Midbrain (tissue), 1 donor: ENCODE measurements around the gene NBAS.

Experiments used
- DNase-seq: peaks from one replicate; lab custom pipeline; 2025; lab: John Stamatoyannopoulos, UW

NBAS gene

GRCh38 chr2:15303874-15304273 lies 257.3 kb downstream of the NBAS start:
- DNase-seq: no peak

DNA sequence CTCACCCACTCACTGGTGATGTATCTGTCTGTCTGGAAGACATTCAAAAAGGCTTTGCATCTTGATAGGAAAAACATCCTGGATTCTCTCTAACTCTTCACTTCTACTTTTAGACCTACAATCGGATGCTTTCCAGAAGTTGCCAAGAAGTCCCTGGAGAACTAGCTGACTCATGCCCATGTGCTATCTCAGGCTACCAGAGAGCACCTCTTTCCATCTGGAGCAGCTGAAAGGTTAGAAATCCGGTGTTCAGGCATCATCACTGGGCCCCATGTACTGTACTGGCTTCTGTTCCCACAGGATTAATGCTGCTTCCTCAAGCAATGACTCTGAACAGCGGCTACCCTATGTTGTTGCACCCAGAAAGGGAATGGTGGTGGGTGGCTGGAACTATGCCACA lies 259.0 kb downstream of the NBAS start:
- no peak for DNase-seq

GRCh38 chr2:15300624-15301573 lies 260.2 kb downstream of the NBAS start:
- DNase-seq: no peak

GRCh38 chr2:15299904-15300520 lies 261.1 kb downstream of the NBAS start:
- no peak for DNase-seq

DNA sequence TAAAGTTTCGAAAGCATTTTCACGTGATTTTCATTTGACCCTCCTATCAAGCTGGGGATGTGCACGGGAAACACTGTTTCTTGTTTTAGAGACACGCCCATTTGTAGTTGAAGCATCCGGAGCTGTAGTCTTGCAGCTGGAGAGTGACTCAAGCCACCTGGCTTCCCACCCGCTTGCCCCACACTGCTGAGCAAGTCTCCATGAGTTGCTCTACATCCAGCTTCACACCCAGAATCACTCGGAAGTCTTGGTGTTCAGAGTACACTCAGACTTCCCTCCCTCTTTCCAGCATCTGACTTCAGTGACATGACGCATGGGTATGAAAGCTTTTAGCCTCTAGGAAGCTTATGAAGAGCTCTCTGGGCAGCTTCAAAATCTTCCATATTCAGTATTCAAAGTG lies 262.4 kb downstream of the NBAS start:
- DNase-seq: no peak

- no peak for DNase-seq
Measured at GRCh38 chr2:15293262-15293937, 267.7 kb downstream of the NBAS start.

- DNase-seq: no peak
Measured at GRCh38 chr2:15287447-15288184, 273.5 kb downstream of the NBAS start.

DNA sequence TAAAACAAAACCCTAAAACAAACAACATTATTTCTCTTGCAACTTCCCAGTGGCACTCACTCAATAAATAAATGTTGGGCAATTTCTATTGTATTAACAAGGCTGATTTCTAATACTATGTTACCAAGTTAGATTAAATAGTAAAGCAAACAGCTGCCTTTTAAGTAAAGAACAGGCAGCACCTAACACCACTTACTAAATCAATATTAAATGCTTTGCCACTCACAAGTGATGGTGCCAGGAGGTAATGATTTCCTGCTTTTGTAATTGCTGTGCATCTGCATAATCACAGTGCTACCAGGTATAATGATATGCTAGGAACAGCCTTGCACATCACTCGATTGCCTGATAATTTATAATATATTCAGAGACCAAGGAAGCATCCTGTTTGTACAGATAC lies 276.5 kb downstream of the NBAS start:
- no peak for DNase-seq

DNA sequence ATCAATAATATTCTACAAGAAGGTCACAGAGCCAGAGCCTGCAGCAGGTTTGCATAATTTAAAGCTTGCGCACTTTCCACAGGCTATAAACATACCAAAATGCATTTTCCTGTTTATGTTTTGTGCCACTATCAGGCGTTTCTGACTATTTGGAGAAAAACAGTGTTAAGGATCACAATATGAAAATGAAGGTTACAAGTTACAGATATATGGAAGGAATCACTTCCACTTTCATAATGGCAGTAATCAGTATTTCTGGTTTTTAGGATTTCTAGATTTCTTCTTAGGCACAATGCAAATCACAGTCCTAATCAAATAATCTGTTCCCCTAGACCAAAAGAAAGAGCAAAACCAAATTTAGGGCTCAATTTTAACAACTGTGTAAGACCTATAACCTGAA lies 279.5 kb downstream of the NBAS start:
- DNase-seq: no peak

DNA sequence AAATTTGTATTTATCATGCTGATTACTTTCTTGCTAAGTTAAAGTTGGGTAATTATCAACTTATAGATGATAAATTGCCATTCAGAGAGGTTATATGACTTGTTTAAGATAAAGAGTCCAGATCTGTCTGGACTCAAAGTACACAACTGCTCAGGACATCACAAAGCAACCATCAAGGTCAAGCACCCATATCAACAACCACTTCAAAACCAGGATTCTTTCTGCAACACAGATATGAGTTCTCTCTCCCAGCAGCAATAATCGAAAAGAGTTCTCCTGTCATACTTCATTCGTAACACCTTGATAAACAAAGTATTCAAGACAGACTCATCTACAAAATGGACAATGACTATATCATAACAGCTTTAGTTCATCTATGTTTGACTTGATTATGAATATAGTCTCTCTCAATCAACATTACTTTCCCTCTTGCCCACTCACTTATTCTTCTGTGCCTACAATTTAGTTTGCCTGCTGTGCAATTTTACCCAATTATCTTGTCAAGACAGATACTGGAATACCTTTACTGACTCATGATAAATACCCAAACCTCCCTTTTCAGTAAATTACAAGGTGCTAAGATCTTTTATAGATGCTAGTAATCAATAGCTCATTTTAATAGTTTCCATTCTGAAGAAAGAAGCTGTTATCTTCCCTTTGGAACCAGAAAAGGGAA lies 281.8 kb downstream of the NBAS start:
- DNase-seq: no peak

GRCh38 chr2:15278296-15278695 lies 282.8 kb downstream of the NBAS start:
- DNase-seq: no peak

GRCh38 chr2:15275346-15275745 lies 285.8 kb downstream of the NBAS start:
- DNase-seq: no peak

GRCh38 chr2:15273452-15273851 lies 287.7 kb downstream of the NBAS start:
- no peak for DNase-seq

GRCh38 chr2:15272942-15273341 lies 288.2 kb downstream of the NBAS start:
- DNase-seq: no peak

GRCh38 chr2:15271941-15272542 lies 289.1 kb downstream of the NBAS start:
- no peak for DNase-seq

DNA sequence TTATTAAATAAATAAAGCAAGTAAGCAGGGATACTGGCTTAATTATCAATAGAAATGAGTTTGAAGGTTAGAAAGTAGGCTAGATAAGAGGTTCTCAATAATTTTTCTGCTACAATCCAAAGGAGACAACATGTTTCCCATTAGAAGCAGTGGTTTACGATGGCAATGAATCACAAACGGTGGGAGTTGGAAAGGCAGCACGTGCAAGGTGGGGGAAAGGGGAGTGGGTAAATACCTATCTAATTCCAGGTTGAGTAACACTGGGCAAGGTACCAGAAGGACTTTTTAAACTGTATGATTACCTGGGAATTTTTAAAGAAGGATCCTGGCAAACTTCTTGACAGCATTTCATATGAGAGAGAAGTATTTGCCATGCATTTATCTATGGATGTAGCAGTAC lies 289.9 kb downstream of the NBAS start:
- no peak for DNase-seq

DNA sequence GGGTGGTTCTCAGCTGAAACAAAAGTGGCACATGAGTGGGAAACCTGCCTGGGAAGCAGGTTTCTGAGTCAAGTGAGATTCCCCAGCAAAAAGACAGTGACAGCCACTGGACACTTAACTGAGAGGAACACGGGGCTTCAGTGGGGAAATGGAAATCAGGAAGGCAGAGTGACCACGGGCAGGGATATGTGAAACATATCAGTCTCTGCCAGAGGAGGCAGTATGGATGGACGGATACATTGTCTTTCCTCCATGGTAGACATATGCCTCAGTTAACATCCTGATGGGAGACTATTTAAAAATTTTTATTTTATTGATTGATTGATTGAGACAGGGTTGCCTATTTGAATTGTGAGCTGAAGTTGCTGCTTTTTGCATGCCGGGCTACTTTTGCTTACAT lies 292.1 kb downstream of the NBAS start:
- DNase-seq: no peak

DNA sequence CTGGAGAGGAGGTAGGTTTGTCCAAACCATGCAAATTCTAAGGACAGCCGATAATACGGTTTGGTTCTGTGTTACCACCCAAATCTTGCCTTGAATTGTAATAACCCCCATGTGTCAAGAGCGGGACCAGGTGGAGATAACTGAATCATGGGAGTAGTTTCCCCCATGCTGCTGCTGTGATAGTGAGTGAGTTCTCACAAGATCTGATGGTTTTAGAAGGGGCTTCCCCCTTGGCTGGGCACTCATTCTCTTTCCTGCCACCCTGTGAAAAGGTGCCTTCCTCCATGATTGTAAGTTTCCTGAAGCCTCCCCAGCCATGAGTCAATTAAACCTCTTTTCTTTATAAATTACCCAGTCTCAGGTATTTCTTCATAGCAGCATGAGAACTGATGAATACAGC lies 295.2 kb downstream of the NBAS start:
- DNase-seq: no peak

GRCh38 chr2:15263976-15264685 lies 297.0 kb downstream of the NBAS start:
- DNase-seq: no peak

GRCh38 chr2:15262792-15263191 lies 298.3 kb downstream of the NBAS start:
- no peak for DNase-seq

GRCh38 chr2:15260835-15261234 lies 300.3 kb downstream of the NBAS start:
- no peak for DNase-seq
